IMR-90 (cell line): ENCODE data around the gene FOXP4. TPM values are rescaled to one million over a fixed set of nuclear protein-coding genes. Genes with fewer than 3 reads are reported as not detected.

Experiments used
- ATAC-seq: fragments of 200-7000 bp; cut with Tn5 transposase; 2 replicates; pipeline ENCODE4 v1.9.1; 2020; ENCODE audit warnings: low read depth, mild to moderate bottlenecking, moderate library complexity
- BruUV-seq: library from RNA; stranded (reverse); fragments of 400-500 nt; replicated peaks from 2 replicates; lab custom pipeline; 2021; lab: Mats Ljungman, UMichigan
- CTCF ChIA-PET: fragments of 300-600 bp; formaldehyde crosslinking; extraction: SDS; loops from one replicate; lab custom pipeline; 2021; ENCODE audit warnings: antibody characterized with exemption; lab: Yijun Ruan, JAX
- POLR2A ChIA-PET: fragments of 300-600 bp; sonication (Branson Sonifier 250); formaldehyde crosslinking; loops from one replicate; lab custom pipeline; 2022; ENCODE audit warnings: antibody characterized with exemption; ENCODE audit not compliant: unreplicated experiment; lab: Charles Lee
- DNase-seq: peaks from one replicate; pipeline ENCODE4 v3.0.0; 2013
- H2AFZ ChIP-seq: replicated peaks from 2 replicates; pipeline ENCODE3; 2013; ENCODE audit warnings: low read length, mild to moderate bottlenecking; ENCODE audit not compliant: poor library complexity
- H2AK5ac ChIP-seq: 2 replicates; pipeline ENCODE4 v1.6.1; 2013; ENCODE audit warnings: low read depth, low read length, inconsistent platforms
- H2AK9ac ChIP-seq: replicated peaks from 2 replicates; pipeline ENCODE3; 2013; ENCODE audit warnings: mild to moderate bottlenecking, low read depth, low read length, moderate library complexity; ENCODE audit not compliant: poor library complexity
- H2BK120ac ChIP-seq: 2 replicates; pipeline ENCODE4 v1.6.1; 2013; ENCODE audit warnings: low read depth, low read length, inconsistent platforms
- H2BK15ac ChIP-seq: 3 replicates; pipeline ENCODE4 v1.6.1; 2013; ENCODE audit warnings: low read depth, low read length, inconsistent platforms
- H2BK20ac ChIP-seq: 2 replicates; pipeline ENCODE4 v1.6.1; 2013; ENCODE audit warnings: low read depth, mild to moderate bottlenecking, inconsistent platforms, low read length, moderate library complexity
- H2BK5ac ChIP-seq: 2 replicates; pipeline ENCODE4 v1.6.1; 2013; ENCODE audit warnings: mild to moderate bottlenecking, low read depth, low read length, inconsistent platforms; ENCODE audit not compliant: poor library complexity, severe bottlenecking
- H3K14ac ChIP-seq: replicated peaks from 2 replicates; pipeline ENCODE4 v1.6.1; 2013; ENCODE audit warnings: low read depth, low read length, inconsistent platforms
- H3K18ac ChIP-seq: 2 replicates; pipeline ENCODE4 v1.6.1; 2013; ENCODE audit warnings: low read depth, low read length, control low read depth
- H3K23ac ChIP-seq: 2 replicates; pipeline ENCODE4 v1.6.1; 2013; ENCODE audit warnings: low read depth, low read length, inconsistent platforms
- H3K27ac ChIP-seq: 2 replicates; pipeline ENCODE4 v1.5.1; 2013; ENCODE audit warnings: mild to moderate bottlenecking, control low read depth, low read length; ENCODE audit not compliant: insufficient read depth
- H3K27me3 ChIP-seq: 2 replicates; pipeline ENCODE4 v1.6.1; 2013; ENCODE audit warnings: low read length; ENCODE audit not compliant: control insufficient read depth, insufficient read depth
- H3K36me3 ChIP-seq: 2 replicates; pipeline ENCODE4 v1.6.1; 2013; ENCODE audit warnings: low read length, mixed read lengths; ENCODE audit not compliant: control insufficient read depth, insufficient read depth
- H3K4ac ChIP-seq: 2 replicates; pipeline ENCODE4 v1.6.1; 2013; ENCODE audit warnings: low read depth, low read length, inconsistent platforms
- H3K4me1 ChIP-seq: 2 replicates; pipeline ENCODE4 v1.6.1; 2013; ENCODE audit warnings: low read length, mixed read lengths; ENCODE audit not compliant: control insufficient read depth, insufficient read depth
- H3K4me2 ChIP-seq: 2 replicates; pipeline ENCODE4 v1.6.1; 2013; ENCODE audit warnings: low read depth, mild to moderate bottlenecking, control low read depth, low read length, moderate library complexity
- H3K4me3 ChIP-seq: 2 replicates; pipeline ENCODE4 v1.5.1; 2013; ENCODE audit warnings: low read depth, mild to moderate bottlenecking, control low read depth, low read length, moderate library complexity; ENCODE audit not compliant: insufficient read depth
- H3K56ac ChIP-seq: 2 replicates; pipeline ENCODE4 v1.6.1; 2013; ENCODE audit warnings: low read length, inconsistent platforms; ENCODE audit not compliant: insufficient read depth; ENCODE audit errors: extremely low read depth
- H3K79me1 ChIP-seq, 2 experiments: 2 replicates each; pipeline ENCODE4 v1.6.1; 2013; ENCODE audit warnings: low read length in 2 of 2, inconsistent platforms in 1 of 2, low read depth in 1 of 2
- H3K9ac ChIP-seq: 2 replicates; pipeline ENCODE4 v1.6.1; 2013; ENCODE audit warnings: low read depth, low read length, control low read depth
- H3K9me1 ChIP-seq: 2 replicates; pipeline ENCODE4 v1.6.1; 2013; ENCODE audit warnings: low read length, inconsistent platforms; ENCODE audit not compliant: insufficient read depth
- H3K9me3 ChIP-seq: 2 replicates; pipeline ENCODE4 v1.6.1; 2013; ENCODE audit warnings: low read length; ENCODE audit not compliant: control insufficient read depth, insufficient read depth
- H4K20me1 ChIP-seq: 2 replicates; pipeline ENCODE4 v1.6.1; 2013; ENCODE audit warnings: low read length, inconsistent platforms; ENCODE audit not compliant: insufficient read depth
- H4K5ac ChIP-seq: 2 replicates; pipeline ENCODE4 v1.6.1; 2013; ENCODE audit warnings: mild to moderate bottlenecking, low read depth, low read length, control low read depth
- H4K8ac ChIP-seq, 2 experiments: 2 replicates each; pipeline ENCODE4 v1.6.1; 2013; ENCODE audit warnings: low read depth in 2 of 2, low read length in 2 of 2, control low read depth in 1 of 2, inconsistent platforms in 1 of 2
- H4K91ac ChIP-seq: 2 replicates; pipeline ENCODE4 v1.6.1; 2013; ENCODE audit warnings: low read depth, low read length, inconsistent platforms; ENCODE audit not compliant: insufficient read depth
- BHLHE40 ChIP-seq: fragments of 150-350 bp; IDR thresholded peaks from 2 replicates; pipeline ENCODE4 v1.6.1; 2016; ENCODE audit warnings: mild to moderate bottlenecking, low read depth, low read length
- CEBPB ChIP-seq: IDR thresholded peaks from 2 replicates; pipeline ENCODE4 v1.6.1; 2012; ENCODE audit warnings: low read depth, low read length, improper control_type of control experiment
- CHD1 ChIP-seq: IDR thresholded peaks from 2 replicates; pipeline ENCODE4 v1.6.1; 2012; ENCODE audit warnings: low read depth, low read length, improper control_type of control experiment
- FOS ChIP-seq: fragments of 150-350 bp; IDR thresholded peaks from 2 replicates; pipeline ENCODE4 v1.6.1; 2016; ENCODE audit warnings: low read depth, low read length
- MAFK ChIP-seq: IDR thresholded peaks from 2 replicates; pipeline ENCODE4 v1.6.1; 2012; ENCODE audit warnings: low read depth, low read length, improper control_type of control experiment
- MAZ ChIP-seq: IDR thresholded peaks from 2 replicates; pipeline ENCODE4 v1.6.1; 2012; ENCODE audit warnings: low read depth, mild to moderate bottlenecking, low read length, improper control_type of control experiment, moderate library complexity, borderline replicate concordance
- MXI1 ChIP-seq: IDR thresholded peaks from 2 replicates; pipeline ENCODE4 v1.6.1; 2012; ENCODE audit warnings: low read depth, mild to moderate bottlenecking, low read length, moderate library complexity, borderline replicate concordance
- NFE2L2 ChIP-seq: fragments of 150-350 bp; IDR thresholded peaks from 2 replicates; pipeline ENCODE4 v1.6.1; 2016; ENCODE audit warnings: low read depth, mild to moderate bottlenecking, low read length
- POLR2A ChIP-seq: IDR thresholded peaks from 2 replicates; pipeline ENCODE4 v1.6.1; 2012; ENCODE audit warnings: mild to moderate bottlenecking, low read depth, low read length
- RAD21 ChIP-seq: IDR thresholded peaks from 2 replicates; pipeline ENCODE4 v1.6.1; 2012; ENCODE audit warnings: low read length, improper control_type of control experiment
- RCOR1 ChIP-seq: IDR thresholded peaks from 2 replicates; pipeline ENCODE4 v1.6.1; 2012; ENCODE audit warnings: mild to moderate bottlenecking, low read length, improper control_type of control experiment; ENCODE audit not compliant: insufficient replicate concordance
- RFX5 ChIP-seq: IDR thresholded peaks from 2 replicates; pipeline ENCODE4 v1.8.0; 2012; ENCODE audit warnings: low read depth, mild to moderate bottlenecking, low read length, moderate library complexity
- SMC3 ChIP-seq: fragments of 150-350 bp; IDR thresholded peaks from 2 replicates; pipeline ENCODE4 v1.6.1; 2016; ENCODE audit warnings: low read depth, mild to moderate bottlenecking, antibody characterized with exemption, low read length, moderate library complexity
- WGBS, 2 experiments: methylation state at CpG; one replicate each; pipeline versions ENCODE4 v1.1.5 to v1.1.7; 2013; ENCODE audit warnings: missing lambda C conversion rate in 2 of 2; ENCODE audit not compliant: insufficient read length in 1 of 2; ENCODE audit errors: extremely low coverage in 2 of 2; 5-methylcytosine and 5-hydroxymethylcytosine counted together
- dilution Hi-C: fragments of 300-500 bp; cut with HindIII; formaldehyde crosslinking; loops from one replicate; pipeline ENCODE4 v1.14.3; 2018; ENCODE audit warnings: low sequenced_read_pairs; ENCODE audit not compliant: unreplicated experiment
- in situ Hi-C: fragments of 300-500 bp; cut with MboI; formaldehyde crosslinking; loops from 3 replicates; pipeline ENCODE4 v1.14.3; 2019; ENCODE audit warnings: low sequenced_read_pairs, inconsistent platforms, mixed read lengths
- intact Hi-C: fragments of 100-400 bp; cut with micrococcal nuclease; formaldehyde crosslinking; loops from 2 replicates; pipeline ENCODE4 v1.10.0; 2022
- polyA plus RNA-seq, 3 experiments: library from polyadenylated mRNA; depleted of rRNA; stranded (reverse); fragments of >200 nt; gene quantifications; 2 replicates each; pipeline ENCODE4 v1.2.3, GENCODE V29; 2012; ENCODE audit warnings: low replicate concordance in 1 of 3
- total RNA-seq: library from RNA; depleted of rRNA; stranded (reverse); fragments of >200 nt; gene quantifications from 2 replicates; pipeline ENCODE4 v1.2.3, GENCODE V29; 2012
- TF ChIP-seq, protein P1 (sequence below): fragments of 150-350 bp; IDR thresholded peaks from 2 replicates; pipeline ENCODE4 v1.6.1; 2016; ENCODE audit warnings: low read depth, mild to moderate bottlenecking, low read length, moderate library complexity, borderline replicate concordance
- TF ChIP-seq, protein P2 (sequence below): conservative IDR thresholded peaks from 2 replicates; pipeline ENCODE4 v1.5.1; 2012; ENCODE audit warnings: mild to moderate bottlenecking, low read depth, low read length, improper control_type of control experiment
- TF ChIP-seq, protein P3 (sequence below): fragments of 150-350 bp; IDR thresholded peaks from 2 replicates; pipeline ENCODE4 v1.6.1; 2017; ENCODE audit warnings: mild to moderate bottlenecking, antibody characterized with exemption, low read length, low read depth

FOXP4 gene
- total and polyA plus RNA-seq, 2 of the 4 experiments (the other 2 are of a cell fraction) = 0.72 to 9.5 TPM

DNA sequence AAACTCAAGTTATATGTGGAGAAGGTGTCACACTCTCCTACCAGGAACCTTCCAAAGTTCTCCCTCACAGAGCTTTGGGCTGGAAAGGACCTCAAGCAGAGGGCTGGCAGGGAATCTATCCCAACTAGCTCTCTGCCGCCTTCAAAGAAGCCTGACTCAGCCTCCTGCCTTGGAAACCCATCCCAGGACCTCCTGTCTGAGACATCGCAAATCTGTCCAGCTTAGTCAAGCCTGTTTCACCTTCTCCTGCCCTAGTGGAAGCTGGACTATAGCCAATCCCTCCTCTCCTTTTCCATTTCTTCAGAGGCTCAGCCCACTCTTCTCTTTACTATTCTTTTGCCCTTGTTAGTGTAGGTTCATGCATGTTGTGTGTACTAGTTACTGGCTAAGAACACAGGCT lies 48.2 kb upstream of the FOXP4 start:
- H3K4me2 ChIP-seq = no peak overlapping the region
- no peak overlapping the region for H2AK9ac ChIP-seq
- ChIA-PET POLR2A (no interaction called here), CTCF (no interaction called here)
- H3K9me3 ChIP-seq = no peaks in the 10 kb centered on the region
- no peak overlapping the region for H3K9ac ChIP-seq
- no peak overlapping the region for H3K56ac ChIP-seq
- no peaks in the 10 kb centered on the region for H3K79me1 ChIP-seq
- intact Hi-C loops = no loop called here
- no peak overlapping the region for H2AFZ ChIP-seq
- H3K4ac ChIP-seq = no peak overlapping the region
- dilution Hi-C loops = no loop called here
- no peaks in the 10 kb centered on the region for H3K36me3 ChIP-seq
- H2BK20ac ChIP-seq = no peak overlapping the region
- no peak overlapping the region for H2BK15ac ChIP-seq
- H3K27ac ChIP-seq = no peak overlapping the region
- no peak overlapping the region for H3K23ac ChIP-seq
- DNase-seq (peak; percentile 72), ATAC-seq (no peak)
- no peak overlapping the region for H2AK5ac ChIP-seq
- H4K91ac ChIP-seq = no peak overlapping the region
- no peak overlapping the region for H3K18ac ChIP-seq
- H3K27me3 ChIP-seq = peaks cover 45% of the 10 kb centered on the region
- no peak overlapping the region for H3K14ac ChIP-seq
- H3K4me3 ChIP-seq = no peak overlapping the region
- no peak for TF ChIP-seq POLR2A
- no peak for TF ChIP-seq RAD21
- no peak for TF ChIP-seq FOS
- TF ChIP-seq MXI1 = no peak
- TF ChIP-seq RFX5 = no peak
- TF ChIP-seq, protein P1, sequence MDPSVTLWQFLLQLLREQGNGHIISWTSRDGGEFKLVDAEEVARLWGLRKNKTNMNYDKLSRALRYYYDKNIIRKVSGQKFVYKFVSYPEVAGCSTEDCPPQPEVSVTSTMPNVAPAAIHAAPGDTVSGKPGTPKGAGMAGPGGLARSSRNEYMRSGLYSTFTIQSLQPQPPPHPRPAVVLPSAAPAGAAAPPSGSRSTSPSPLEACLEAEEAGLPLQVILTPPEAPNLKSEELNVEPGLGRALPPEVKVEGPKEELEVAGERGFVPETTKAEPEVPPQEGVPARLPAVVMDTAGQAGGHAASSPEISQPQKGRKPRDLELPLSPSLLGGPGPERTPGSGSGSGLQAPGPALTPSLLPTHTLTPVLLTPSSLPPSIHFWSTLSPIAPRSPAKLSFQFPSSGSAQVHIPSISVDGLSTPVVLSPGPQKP = no peak
- no peak for TF ChIP-seq NFE2L2
- no peak; the same call in 1 of the 2 replicates for TF ChIP-seq MAFK
- no peak for TF ChIP-seq MAZ
- TF ChIP-seq CEBPB = no peak
- TF ChIP-seq BHLHE40 = no peak
- TF ChIP-seq RCOR1 = no peak
- TF ChIP-seq, protein P2, sequence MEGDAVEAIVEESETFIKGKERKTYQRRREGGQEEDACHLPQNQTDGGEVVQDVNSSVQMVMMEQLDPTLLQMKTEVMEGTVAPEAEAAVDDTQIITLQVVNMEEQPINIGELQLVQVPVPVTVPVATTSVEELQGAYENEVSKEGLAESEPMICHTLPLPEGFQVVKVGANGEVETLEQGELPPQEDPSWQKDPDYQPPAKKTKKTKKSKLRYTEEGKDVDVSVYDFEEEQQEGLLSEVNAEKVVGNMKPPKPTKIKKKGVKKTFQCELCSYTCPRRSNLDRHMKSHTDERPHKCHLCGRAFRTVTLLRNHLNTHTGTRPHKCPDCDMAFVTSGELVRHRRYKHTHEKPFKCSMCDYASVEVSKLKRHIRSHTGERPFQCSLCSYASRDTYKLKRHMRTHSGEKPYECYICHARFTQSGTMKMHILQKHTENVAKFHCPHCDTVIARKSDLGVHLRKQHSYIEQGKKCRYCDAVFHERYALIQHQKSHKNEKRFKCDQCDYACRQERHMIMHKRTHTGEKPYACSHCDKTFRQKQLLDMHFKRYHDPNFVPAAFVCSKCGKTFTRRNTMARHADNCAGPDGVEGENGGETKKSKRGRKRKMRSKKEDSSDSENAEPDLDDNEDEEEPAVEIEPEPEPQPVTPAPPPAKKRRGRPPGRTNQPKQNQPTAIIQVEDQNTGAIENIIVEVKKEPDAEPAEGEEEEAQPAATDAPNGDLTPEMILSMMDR = no peak
- TF ChIP-seq, protein P3, sequence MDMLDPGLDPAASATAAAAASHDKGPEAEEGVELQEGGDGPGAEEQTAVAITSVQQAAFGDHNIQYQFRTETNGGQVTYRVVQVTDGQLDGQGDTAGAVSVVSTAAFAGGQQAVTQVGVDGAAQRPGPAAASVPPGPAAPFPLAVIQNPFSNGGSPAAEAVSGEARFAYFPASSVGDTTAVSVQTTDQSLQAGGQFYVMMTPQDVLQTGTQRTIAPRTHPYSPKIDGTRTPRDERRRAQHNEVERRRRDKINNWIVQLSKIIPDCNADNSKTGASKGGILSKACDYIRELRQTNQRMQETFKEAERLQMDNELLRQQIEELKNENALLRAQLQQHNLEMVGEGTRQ = no peak
- no peak for TF ChIP-seq CHD1
- TF ChIP-seq SMC3 = no peak
- no peaks in the 10 kb centered on the region for H4K20me1 ChIP-seq
- in situ Hi-C loops = no loop called here
- H3K9me1 ChIP-seq = no peaks in the 10 kb centered on the region
- H3K4me1 ChIP-seq = no peaks in the 10 kb centered on the region
- no peak overlapping the region for H4K5ac ChIP-seq
- H4K8ac ChIP-seq = no peak overlapping the region
- H2BK120ac ChIP-seq = no peak overlapping the region
- WGBS, 2 experiments = 30% methylated on average over 1 of the region's 2 CpGs; no CpG with 5 or more reads in 1 of the 2 experiments
- BruUV-seq = no TSS peak
- H2BK5ac ChIP-seq = no peak overlapping the region
